M059J (cell line): ENCODE data around the gene BEX1. TPM values are rescaled to one million over a fixed set of nuclear protein-coding genes. Genes with fewer than 3 reads are reported as not detected.
"Not testable (repeated sequence)": the region's sequence is repeated elsewhere in the genome, so short reads cannot be mapped to it uniquely, and the experiment has no call there.

Source experiments
- DNase-seq: peaks from one replicate; pipeline ENCODE4 v3.0.0-alpha.2; 2012; ENCODE audit warnings: low read depth
- total RNA-seq: library from RNA; depleted of rRNA; stranded (reverse); fragments of >200 nt; shearing (Covaris generic); gene quantifications from 2 replicates; pipeline ENCODE4 v1.2.3, GENCODE V29; 2014; rRNA removed

BEX1 gene
- 561 and 726 TPM in 2 replicates for total RNA-seq

- peak; percentile 90 for DNase-seq
Measured at GRCh38 chrX:103063918-103064434, at the start of gene BEX1. Gene BEX1, minus strand, starts transcription at chrX:103064171. Its CDS starts 897 bp downstream, at chrX:103063274.

DNA sequence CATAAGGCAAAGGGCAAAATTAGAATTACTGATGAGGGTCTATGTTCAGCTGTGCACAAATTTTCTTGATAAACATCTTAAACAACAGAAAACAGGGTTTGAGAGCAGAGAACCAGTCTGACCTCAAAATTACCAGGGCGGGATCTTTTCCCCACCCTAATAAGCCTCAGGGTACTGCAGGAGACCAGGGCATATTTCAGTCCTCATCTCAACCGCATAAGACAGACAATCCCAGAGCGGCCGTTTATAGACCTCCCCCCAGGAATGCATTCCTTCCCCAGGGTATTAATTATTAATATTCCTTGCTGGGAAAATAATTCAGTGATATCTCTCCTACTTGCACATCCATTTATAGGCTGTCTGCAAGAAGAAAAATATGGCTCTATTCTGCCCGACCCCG lies 45.5 kb upstream of the BEX1 start:
- DNase-seq, result not testable (repeated sequence)

- DNase-seq, result no peak
Measured at GRCh38 chrX:103107836-103108235, 43.9 kb upstream of the BEX1 start.

GRCh38 chrX:103107227-103107737 lies 43.3 kb upstream of the BEX1 start:
- not testable (repeated sequence) for DNase-seq

GRCh38 chrX:103104370-103104769 lies 40.4 kb upstream of the BEX1 start:
- DNase-seq, result not testable (repeated sequence)

- DNase-seq, result not testable (repeated sequence)
Measured at GRCh38 chrX:103103866-103104265, 39.9 kb upstream of the BEX1 start.

- peak; percentile 60 for DNase-seq
Measured at GRCh38 chrX:103101299-103102042, 37.5 kb upstream of the BEX1 start.

- no peak for DNase-seq
Measured at GRCh38 chrX:103100484-103100883, 36.5 kb upstream of the BEX1 start.

- DNase-seq, result peak; percentile 71
Measured at GRCh38 chrX:103099691-103100090, 35.7 kb upstream of the BEX1 start.

DNA sequence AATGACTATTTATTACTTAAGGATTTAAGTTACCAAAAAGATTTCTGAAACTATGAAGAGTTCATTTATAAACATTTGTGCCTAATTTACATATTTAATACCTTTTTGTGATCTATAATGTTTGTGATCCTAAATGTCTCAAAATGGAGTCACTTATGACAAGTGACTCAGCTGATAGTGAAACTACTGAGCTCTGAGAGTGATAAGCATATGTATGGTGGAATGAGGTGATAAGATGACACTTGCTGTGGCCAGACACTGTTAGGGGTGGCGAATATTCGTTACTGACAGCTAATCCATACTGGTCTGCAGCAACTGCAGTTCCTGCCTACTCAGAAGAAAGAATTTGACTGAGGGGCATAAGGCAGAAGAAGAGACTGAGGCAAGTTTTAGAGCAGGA lies 34.5 kb upstream of the BEX1 start:
- no peak for DNase-seq

GRCh38 chrX:103092942-103093341 lies 29.0 kb upstream of the BEX1 start, which contains the start of gene NXF3:
Gene NXF3, minus strand, starts transcription at chrX:103093143. Its CDS starts 120 bp downstream, at chrX:103093023.
- no peak for DNase-seq

DNA sequence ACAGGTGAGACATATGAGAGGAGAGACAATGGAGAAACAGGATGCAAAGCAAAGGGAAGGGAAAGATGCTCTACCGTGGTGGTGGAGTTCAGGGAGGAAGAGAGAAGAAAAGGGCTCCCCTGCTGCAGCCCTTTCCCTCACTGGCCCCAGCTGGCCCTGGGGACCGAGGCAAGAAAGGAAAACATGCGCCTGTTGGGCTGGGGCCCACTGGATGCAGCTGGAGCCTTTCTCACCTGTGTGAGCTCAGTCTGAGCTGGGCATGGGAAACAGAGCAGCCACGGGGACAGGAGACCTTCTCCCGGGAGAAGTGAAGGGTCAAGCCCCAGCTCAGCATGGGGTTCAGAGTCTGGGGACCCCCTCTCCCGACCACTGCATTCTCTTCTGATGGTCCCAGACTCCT lies 17.1 kb upstream of the BEX1 start:
- DNase-seq, result no peak

DNA sequence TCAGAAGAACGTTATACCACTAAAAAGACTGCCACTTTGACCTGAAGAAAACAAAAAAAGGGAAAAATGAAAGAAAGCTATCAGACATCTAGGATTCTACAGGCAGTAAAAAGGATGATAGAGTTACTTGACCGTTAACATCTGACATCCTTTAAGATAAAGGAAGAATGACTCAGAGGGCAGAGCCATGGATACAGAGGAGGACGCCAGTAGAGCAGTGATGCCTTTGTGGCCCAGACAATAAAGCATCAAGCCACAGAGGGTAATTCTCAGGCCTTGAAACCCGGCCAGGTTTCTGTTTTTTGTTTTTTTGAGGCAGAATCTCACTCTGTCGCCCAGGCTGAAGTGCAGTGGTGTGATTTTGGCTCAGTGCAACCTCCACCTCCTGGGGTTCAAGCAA lies 9.5 kb upstream of the BEX1 start:
- DNase-seq, result peak; percentile 80

DNA sequence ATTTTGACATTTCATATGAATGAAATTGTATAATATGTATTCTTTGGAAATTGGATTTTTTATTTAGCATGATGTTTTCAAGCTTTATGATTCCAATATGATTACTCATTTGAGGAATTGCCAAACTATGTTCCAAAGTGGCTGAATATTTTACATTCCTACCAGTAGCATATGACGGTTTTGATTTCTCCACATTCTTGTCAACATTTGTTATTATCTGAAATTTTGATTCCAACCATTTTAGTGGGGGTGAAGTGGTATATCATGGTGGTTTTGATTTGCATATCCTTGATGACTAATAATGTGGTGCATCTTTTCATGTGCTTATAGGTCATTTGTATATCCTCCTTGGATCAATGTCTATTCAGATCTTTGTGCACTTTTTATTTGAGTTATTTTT lies 2.6 kb upstream of the BEX1 start:
- DNase-seq, result peak; percentile 52

- DNase-seq, result peak; percentile 64
Measured at GRCh38 chrX:103063191-103063845, 653 bp downstream of the BEX1 start.

DNA sequence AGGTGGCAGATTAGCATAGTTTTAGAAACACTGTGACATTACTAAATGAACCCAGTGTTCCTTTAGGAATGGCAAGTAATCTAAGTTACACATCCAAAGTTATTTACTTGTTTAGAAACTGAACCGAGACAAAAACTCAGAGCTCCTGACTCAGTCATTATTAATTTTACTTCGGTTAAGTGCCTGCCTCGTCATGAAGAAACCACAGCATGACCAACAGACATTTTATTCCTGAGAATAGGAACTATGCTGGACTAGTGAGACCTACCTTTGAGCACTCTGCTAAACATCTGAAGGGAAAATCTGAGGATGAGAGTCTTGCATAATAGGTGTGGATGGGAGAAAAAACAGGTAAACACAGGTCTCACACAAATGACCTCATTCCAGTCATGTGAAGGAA lies 2.5 kb downstream of the BEX1 start:
- DNase-seq, result peak; percentile 76

- DNase-seq, result no peak
Measured at GRCh38 chrX:103056902-103057301, 7.1 kb downstream of the BEX1 start.

GRCh38 chrX:103052625-103053024 lies 11.3 kb downstream of the BEX1 start:
- DNase-seq, result no peak

- peak; percentile 46 for DNase-seq
Measured at GRCh38 chrX:103051260-103051789, 12.6 kb downstream of the BEX1 start.

- DNase-seq, result not testable (repeated sequence)
Measured at GRCh38 chrX:103033371-103033770, 30.6 kb downstream of the BEX1 start.

DNA sequence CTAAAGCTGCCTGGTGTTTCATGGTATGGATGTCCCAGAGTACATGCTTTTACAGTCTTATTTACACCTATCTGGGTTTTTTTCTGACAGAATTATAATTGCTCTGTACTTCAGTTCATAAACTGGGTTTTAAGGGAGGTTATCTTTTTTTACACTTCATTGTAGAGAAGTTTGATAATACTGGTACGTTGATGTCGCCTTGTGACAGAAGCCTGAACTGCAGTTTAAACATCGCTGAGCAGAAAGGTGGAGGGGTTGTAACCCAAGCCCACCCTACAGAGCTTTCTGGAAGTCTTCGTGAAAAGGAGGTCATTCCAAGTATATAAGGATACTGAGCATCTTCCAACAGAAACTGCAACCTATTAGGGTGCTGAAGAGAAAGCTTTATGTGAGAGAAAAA lies 46.4 kb downstream of the BEX1 start:
- no peak for DNase-seq

DNA sequence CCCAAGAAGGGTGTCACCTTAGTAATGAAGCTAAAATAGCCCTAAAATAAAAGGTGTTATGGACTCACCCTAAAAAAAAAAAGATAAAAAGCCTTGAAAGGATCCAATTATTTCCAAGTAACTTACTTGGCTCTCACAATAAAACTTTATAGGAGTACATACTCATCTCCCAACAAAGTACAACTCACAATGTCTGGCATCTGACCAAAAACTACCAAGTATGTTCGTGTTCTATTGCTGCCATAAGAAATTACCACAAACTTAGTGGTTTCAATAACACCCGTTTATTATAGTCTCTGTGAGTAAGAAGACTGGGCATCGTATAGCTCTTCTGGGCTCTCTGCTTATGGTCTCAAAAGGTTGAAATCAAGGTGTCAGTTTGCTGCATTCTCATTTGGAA lies 51.0 kb downstream of the BEX1 start:
- DNase-seq, result peak; percentile 76
